C4-2B (cell line): ENCODE measurements around the gene SELENOO.

Experiments used
- ZFX ChIP-seq: fragments of 450-650 bp; IDR thresholded peaks from 2 replicates; pipeline ENCODE4 v1.6.1; 2017
- TF ChIP-seq, protein P1 (sequence below): fragments of 450-650 bp; conservative IDR thresholded peaks from 2 replicates; pipeline ENCODE4 v1.5.1; 2017; ENCODE audit warnings: mild to moderate bottlenecking

DNA sequence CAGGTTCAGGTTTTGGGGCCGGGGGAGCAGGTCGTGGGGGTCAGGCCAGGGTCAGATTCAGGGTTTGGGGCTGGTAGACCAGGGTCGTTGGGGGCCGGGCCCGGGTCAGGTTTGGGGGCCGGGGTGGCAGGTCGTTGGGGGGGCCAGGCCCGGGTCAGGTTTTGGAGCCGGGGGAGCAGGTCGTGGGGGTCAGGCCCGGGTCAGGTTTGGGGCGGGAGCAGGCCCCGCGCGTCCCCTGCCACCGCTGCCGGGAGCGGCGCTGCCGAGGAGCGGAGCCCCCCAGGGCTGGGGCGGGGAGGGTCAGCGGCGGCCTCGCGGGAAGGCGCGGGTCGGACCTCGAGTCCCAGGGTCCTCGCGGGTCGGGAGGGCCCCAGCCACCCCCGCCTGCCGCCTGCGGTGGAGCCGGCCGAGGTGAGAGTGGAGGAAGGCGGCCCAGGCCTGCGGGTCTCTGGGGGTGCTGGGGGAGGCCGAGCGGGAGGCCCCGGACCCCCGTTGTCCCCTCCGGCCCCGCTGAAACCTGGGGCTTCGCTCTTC is 14.6 kb upstream of the SELENOO start:
- TF ChIP-seq, protein P1, sequence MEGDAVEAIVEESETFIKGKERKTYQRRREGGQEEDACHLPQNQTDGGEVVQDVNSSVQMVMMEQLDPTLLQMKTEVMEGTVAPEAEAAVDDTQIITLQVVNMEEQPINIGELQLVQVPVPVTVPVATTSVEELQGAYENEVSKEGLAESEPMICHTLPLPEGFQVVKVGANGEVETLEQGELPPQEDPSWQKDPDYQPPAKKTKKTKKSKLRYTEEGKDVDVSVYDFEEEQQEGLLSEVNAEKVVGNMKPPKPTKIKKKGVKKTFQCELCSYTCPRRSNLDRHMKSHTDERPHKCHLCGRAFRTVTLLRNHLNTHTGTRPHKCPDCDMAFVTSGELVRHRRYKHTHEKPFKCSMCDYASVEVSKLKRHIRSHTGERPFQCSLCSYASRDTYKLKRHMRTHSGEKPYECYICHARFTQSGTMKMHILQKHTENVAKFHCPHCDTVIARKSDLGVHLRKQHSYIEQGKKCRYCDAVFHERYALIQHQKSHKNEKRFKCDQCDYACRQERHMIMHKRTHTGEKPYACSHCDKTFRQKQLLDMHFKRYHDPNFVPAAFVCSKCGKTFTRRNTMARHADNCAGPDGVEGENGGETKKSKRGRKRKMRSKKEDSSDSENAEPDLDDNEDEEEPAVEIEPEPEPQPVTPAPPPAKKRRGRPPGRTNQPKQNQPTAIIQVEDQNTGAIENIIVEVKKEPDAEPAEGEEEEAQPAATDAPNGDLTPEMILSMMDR, result no peak
- peak; percentile 67; the same call in 1 of the 2 replicates for TF ChIP-seq ZFX
